Measurements from ENCODE around the gene TTN.

TTN gene

DNA sequence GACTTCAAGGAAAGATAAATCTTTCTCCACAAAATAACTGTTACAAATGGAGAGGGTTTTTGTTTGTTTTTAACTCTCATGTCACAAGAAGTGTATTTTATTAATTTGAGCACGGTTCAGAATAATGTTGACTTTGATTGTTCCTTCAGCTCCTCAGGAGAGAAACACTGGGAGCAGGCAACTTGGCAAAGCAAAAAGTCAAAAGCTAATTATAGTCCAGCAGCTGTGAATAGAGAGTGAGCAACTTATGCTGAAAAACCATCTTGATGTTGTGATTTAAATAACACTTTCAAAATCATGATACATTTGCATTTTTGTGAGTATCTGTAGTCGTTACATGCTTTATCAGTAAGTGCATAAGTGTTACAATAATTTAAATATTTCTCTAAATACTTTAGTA lies 37.5 kb upstream of the TTN start:
- Histone ChIP-seq H3K4me2 (ENCODE audit: low read length) (no peak overlapping the region), H3K56ac (ENCODE audit: low read length) (no peak overlapping the region), H3K79me1 (ENCODE audit: low read length) (no peaks in the 10 kb centered on the region), H2BK15ac (replicated peaks; ENCODE audit: low read depth) (no peak overlapping the region), H3K79me2 (ENCODE audit: control insufficient read depth, insufficient read depth, low read length) (no peaks in the 10 kb centered on the region), H3K36me3 (ENCODE audit: control insufficient read depth, insufficient read depth, low read length) (no peaks in the 10 kb centered on the region), H2BK5ac (ENCODE audit: low read length) (no peak overlapping the region), H4K5ac (ENCODE audit: low read length) (no peak overlapping the region), H3K23ac (ENCODE audit: low read length) (no peak overlapping the region), H3K27me3 (ENCODE audit: insufficient read depth, low read length, poor library complexity) (no peaks in the 10 kb centered on the region), H3K9ac (ENCODE audit: low read length) (no peak overlapping the region), H3K4me3 (ENCODE audit: low read length) (no peak overlapping the region), H2AK5ac (ENCODE audit: low read length) (no peak overlapping the region), H3K27ac (ENCODE audit: low read depth, low read length) (no peak overlapping the region), H4K8ac (ENCODE audit: low read depth, low read length) (no peak overlapping the region), H2BK120ac (ENCODE audit: low read depth, low read length) (no peak overlapping the region), H3K4ac (ENCODE audit: low read depth, low read length) (no peak overlapping the region), H3K4me1 (ENCODE audit: control insufficient read depth, low read depth, low read length) (peaks cover 2% of the 10 kb centered on the region), H3K18ac (ENCODE audit: low read length) (no peak overlapping the region)
- DNase-seq: no peak
- no CpG with 5 or more reads among the region's 2 CpGs for WGBS (ENCODE audit: extremely low coverage, insufficient coverage, low lambda C conversion rate)

DNA sequence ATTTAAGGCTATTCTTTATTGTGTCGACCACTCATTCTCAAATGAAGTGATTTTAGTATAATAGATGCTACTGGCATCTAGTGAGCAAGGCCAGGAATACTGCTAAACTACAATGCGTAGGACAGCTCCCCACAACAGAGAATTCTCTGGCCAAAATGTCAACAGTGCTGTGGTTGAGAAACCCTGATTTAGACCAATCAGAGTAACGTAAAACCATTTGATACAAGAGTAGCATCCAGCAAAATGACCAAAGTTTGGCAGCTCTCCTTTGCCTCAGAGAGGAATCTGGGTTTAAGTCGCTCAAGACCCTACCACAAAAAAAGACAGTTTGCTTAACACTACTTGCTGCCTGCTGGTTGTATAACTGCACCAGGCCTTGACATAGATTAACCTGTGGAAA lies 37.0 kb upstream of the TTN start:
- Histone ChIP-seq H3K79me1 (ENCODE audit: low read length) (no peaks in the 10 kb centered on the region), H3K36me3 (ENCODE audit: control insufficient read depth, insufficient read depth, low read length) (no peaks in the 10 kb centered on the region), H3K9ac (ENCODE audit: low read length) (no peak overlapping the region), H2BK15ac (replicated peaks; ENCODE audit: low read depth) (no peak overlapping the region), H2BK120ac (ENCODE audit: low read depth, low read length) (no peak overlapping the region), H3K23ac (ENCODE audit: low read length) (no peak overlapping the region), H2BK5ac (ENCODE audit: low read length) (no peak overlapping the region), H4K5ac (ENCODE audit: low read length) (no peak overlapping the region), H3K4me2 (ENCODE audit: low read length) (no peak overlapping the region), H3K56ac (ENCODE audit: low read length) (no peak overlapping the region), H3K4me3 (ENCODE audit: low read length) (no peak overlapping the region), H3K79me2 (ENCODE audit: control insufficient read depth, insufficient read depth, low read length) (no peaks in the 10 kb centered on the region), H3K4ac (ENCODE audit: low read depth, low read length) (no peak overlapping the region), H3K18ac (ENCODE audit: low read length) (no peak overlapping the region), H3K27ac (ENCODE audit: low read depth, low read length) (no peak overlapping the region), H3K4me1 (ENCODE audit: control insufficient read depth, low read depth, low read length) (peaks cover 2% of the 10 kb centered on the region), H2AK5ac (ENCODE audit: low read length) (no peak overlapping the region), H3K27me3 (ENCODE audit: insufficient read depth, low read length, poor library complexity) (no peaks in the 10 kb centered on the region), H4K8ac (ENCODE audit: low read depth, low read length) (no peak overlapping the region)
- no CpG with 5 or more reads among the region's 4 CpGs for WGBS (ENCODE audit: extremely low coverage, insufficient coverage, low lambda C conversion rate)
- DNase-seq: no peak

DNA sequence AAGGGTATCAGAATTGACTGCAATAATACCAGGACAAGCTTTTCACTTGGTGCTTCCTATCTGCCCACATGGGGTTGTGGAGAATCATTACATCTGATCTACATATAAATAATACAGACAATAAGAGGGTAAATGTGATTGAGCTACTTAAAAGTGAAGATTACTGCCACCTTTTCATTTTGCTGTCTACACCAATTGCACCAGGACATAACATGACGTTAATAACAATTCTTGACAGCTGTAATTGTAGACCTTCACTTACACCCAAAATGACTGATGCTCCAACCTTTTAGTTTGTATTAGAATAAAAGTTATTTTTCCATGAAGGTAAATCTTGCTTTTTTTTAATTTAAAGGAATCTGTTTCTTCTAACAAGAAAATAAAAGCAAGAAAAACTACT lies 36.5 kb upstream of the TTN start:
- no peak overlapping the region for H3K18ac ChIP-seq (ENCODE audit: low read length)
- H2BK15ac ChIP-seq (replicated peaks; ENCODE audit: low read depth): no peak overlapping the region
- no peaks in the 10 kb centered on the region for H3K79me1 ChIP-seq (ENCODE audit: low read length)
- H3K36me3 ChIP-seq (ENCODE audit: control insufficient read depth, insufficient read depth, low read length): no peaks in the 10 kb centered on the region
- H3K4me2 ChIP-seq (ENCODE audit: low read length): no peak overlapping the region
- no peaks in the 10 kb centered on the region for H3K27me3 ChIP-seq (ENCODE audit: insufficient read depth, low read length, poor library complexity)
- no peak overlapping the region for H2BK120ac ChIP-seq (ENCODE audit: low read depth, low read length)
- H3K79me2 ChIP-seq (ENCODE audit: control insufficient read depth, insufficient read depth, low read length): no peaks in the 10 kb centered on the region
- H4K8ac ChIP-seq (ENCODE audit: low read depth, low read length): no peak overlapping the region
- no peak overlapping the region for H3K23ac ChIP-seq (ENCODE audit: low read length)
- H2AK5ac ChIP-seq (ENCODE audit: low read length): no peak overlapping the region
- WGBS (ENCODE audit: extremely low coverage, insufficient coverage, low lambda C conversion rate): no CpG with 5 or more reads among the region's 1 CpG
- no peak overlapping the region for H3K4ac ChIP-seq (ENCODE audit: low read depth, low read length)
- H3K9ac ChIP-seq (ENCODE audit: low read length): no peak overlapping the region
- H3K27ac ChIP-seq (ENCODE audit: low read depth, low read length): no peak overlapping the region
- no peak overlapping the region for H2BK5ac ChIP-seq (ENCODE audit: low read length)
- H3K4me3 ChIP-seq (ENCODE audit: low read length): no peak overlapping the region
- peaks cover 2% of the 10 kb centered on the region for H3K4me1 ChIP-seq (ENCODE audit: control insufficient read depth, low read depth, low read length)
- no peak overlapping the region for H4K5ac ChIP-seq (ENCODE audit: low read length)
- DNase-seq: no peak
- no peak overlapping the region for H3K56ac ChIP-seq (ENCODE audit: low read length)

DNA sequence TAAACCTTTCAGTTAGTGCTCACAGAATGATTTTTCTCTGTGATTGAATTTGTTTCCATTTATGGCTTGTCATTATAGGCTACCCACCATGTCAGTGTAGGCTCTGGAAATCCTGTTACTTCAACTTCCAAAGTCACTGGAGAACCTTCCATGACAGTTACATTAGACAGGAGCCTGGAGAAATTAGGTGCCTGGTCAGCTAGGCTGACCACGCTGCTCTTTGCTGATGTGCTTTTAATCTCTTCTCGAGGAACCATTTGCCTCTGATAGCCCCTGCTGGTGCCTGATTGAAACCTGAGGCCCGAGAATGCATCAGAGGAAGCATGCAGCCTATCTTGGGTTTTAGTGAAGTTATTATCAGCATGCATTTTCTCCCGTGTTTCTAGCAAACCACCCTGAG lies 29.6 kb upstream of the TTN start:
- no peaks in the 10 kb centered on the region for H3K36me3 ChIP-seq (ENCODE audit: control insufficient read depth, insufficient read depth, low read length)
- no CpG with 5 or more reads among the region's 4 CpGs for WGBS (ENCODE audit: extremely low coverage, insufficient coverage, low lambda C conversion rate)

DNA sequence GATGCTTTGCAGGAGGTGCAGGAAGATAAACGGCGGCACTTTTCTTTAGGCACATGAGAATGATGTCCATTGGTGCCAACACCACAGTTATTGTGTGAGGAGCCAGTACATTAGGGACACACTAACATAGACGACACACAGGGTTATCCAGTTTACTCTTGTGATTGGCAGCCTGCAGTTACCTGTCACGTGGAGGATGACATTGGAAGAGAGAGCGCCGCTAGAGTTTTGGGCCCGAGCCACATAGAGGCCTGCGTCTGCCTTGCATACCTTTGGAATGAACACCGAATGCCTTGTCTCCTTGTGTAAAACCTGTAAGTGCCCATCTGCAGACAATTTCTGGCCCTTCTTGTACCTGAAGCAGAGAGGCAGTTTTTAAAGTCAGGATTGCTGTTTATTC lies 26.9 kb upstream of the TTN start:
- Histone ChIP-seq H3K27ac (ENCODE audit: low read depth, low read length) (no peak overlapping the region), H3K4me3 (ENCODE audit: low read length) (no peak overlapping the region), H3K23ac (ENCODE audit: low read length) (no peak overlapping the region), H3K79me1 (ENCODE audit: low read length) (no peaks in the 10 kb centered on the region), H3K4me1 (ENCODE audit: control insufficient read depth, low read depth, low read length) (peaks cover 7% of the 10 kb centered on the region), H3K36me3 (ENCODE audit: control insufficient read depth, insufficient read depth, low read length) (no peaks in the 10 kb centered on the region), H4K5ac (ENCODE audit: low read length) (no peak overlapping the region), H3K79me2 (ENCODE audit: control insufficient read depth, insufficient read depth, low read length) (no peaks in the 10 kb centered on the region), H3K9ac (ENCODE audit: low read length) (no peak overlapping the region), H3K56ac (ENCODE audit: low read length) (no peak overlapping the region), H2BK5ac (ENCODE audit: low read length) (no peak overlapping the region), H2BK15ac (replicated peaks; ENCODE audit: low read depth) (no peak overlapping the region), H3K4me2 (ENCODE audit: low read length) (no peak overlapping the region), H3K4ac (ENCODE audit: low read depth, low read length) (no peak overlapping the region), H3K18ac (ENCODE audit: low read length) (no peak overlapping the region), H2BK120ac (ENCODE audit: low read depth, low read length) (no peak overlapping the region), H2AK5ac (ENCODE audit: low read length) (no peak overlapping the region), H4K8ac (ENCODE audit: low read depth, low read length) (no peak overlapping the region), H3K27me3 (ENCODE audit: insufficient read depth, low read length, poor library complexity) (no peaks in the 10 kb centered on the region)
- no CpG with 5 or more reads among the region's 9 CpGs for WGBS (ENCODE audit: extremely low coverage, insufficient coverage, low lambda C conversion rate)
- no peak for DNase-seq

More for the DNA sequence above, 29.6 kb upstream of the TTN start:
- Histone ChIP-seq H2BK120ac (ENCODE audit: low read depth, low read length) (no peak overlapping the region), H3K4me2 (ENCODE audit: low read length) (no peak overlapping the region), H3K4me1 (ENCODE audit: control insufficient read depth, low read depth, low read length) (peaks cover 4% of the 10 kb centered on the region), H3K9ac (ENCODE audit: low read length) (no peak overlapping the region), H3K79me1 (ENCODE audit: low read length) (no peaks in the 10 kb centered on the region), H2BK15ac (replicated peaks; ENCODE audit: low read depth) (no peak overlapping the region), H2BK5ac (ENCODE audit: low read length) (no peak overlapping the region), H3K27me3 (ENCODE audit: insufficient read depth, low read length, poor library complexity) (no peaks in the 10 kb centered on the region), H3K4ac (ENCODE audit: low read depth, low read length) (no peak overlapping the region), H3K18ac (ENCODE audit: low read length) (no peak overlapping the region), H3K23ac (ENCODE audit: low read length) (no peak overlapping the region), H3K27ac (ENCODE audit: low read depth, low read length) (no peak overlapping the region), H4K5ac (ENCODE audit: low read length) (no peak overlapping the region), H3K4me3 (ENCODE audit: low read length) (no peak overlapping the region), H3K56ac (ENCODE audit: low read length) (no peak overlapping the region), H3K79me2 (ENCODE audit: control insufficient read depth, insufficient read depth, low read length) (no peaks in the 10 kb centered on the region), H2AK5ac (ENCODE audit: low read length) (no peak overlapping the region), H4K8ac (ENCODE audit: low read depth, low read length) (no peak overlapping the region)
- DNase-seq: peak; percentile 92

DNA sequence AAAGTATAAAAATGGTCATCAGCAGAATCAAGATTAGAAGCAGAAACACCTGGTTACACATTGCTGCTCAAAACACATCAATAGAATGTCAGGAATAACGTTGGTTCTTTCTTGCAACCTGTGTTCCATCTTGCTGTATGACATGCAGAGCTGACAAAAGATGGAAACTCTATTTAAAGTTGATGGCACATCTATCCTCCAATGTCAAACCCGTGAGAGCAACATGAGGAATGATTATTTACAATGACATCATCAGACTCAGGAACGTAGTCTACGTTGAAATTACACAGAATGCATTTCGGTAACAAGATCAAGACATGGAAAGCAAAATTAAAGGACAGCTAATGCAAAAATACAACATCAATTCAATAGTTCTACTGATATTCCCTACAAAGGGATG lies 26.2 kb upstream of the TTN start:
- no peak overlapping the region for H4K8ac ChIP-seq (ENCODE audit: low read depth, low read length)
- no peak overlapping the region for H4K5ac ChIP-seq (ENCODE audit: low read length)
- H3K79me1 ChIP-seq (ENCODE audit: low read length): no peaks in the 10 kb centered on the region
- no peak overlapping the region for H2BK15ac ChIP-seq (replicated peaks; ENCODE audit: low read depth)
- no peak overlapping the region for H3K4ac ChIP-seq (ENCODE audit: low read depth, low read length)
- H3K27me3 ChIP-seq (ENCODE audit: insufficient read depth, low read length, poor library complexity): no peaks in the 10 kb centered on the region
- no peak overlapping the region for H3K18ac ChIP-seq (ENCODE audit: low read length)
- no peak overlapping the region for H3K4me3 ChIP-seq (ENCODE audit: low read length)
- no peak overlapping the region for H3K27ac ChIP-seq (ENCODE audit: low read depth, low read length)
- no peak overlapping the region for H3K56ac ChIP-seq (ENCODE audit: low read length)
- H3K36me3 ChIP-seq (ENCODE audit: control insufficient read depth, insufficient read depth, low read length): no peaks in the 10 kb centered on the region
- H2BK120ac ChIP-seq (ENCODE audit: low read depth, low read length): no peak overlapping the region
- H3K4me2 ChIP-seq (ENCODE audit: low read length): no peak overlapping the region
- peaks cover 7% of the 10 kb centered on the region for H3K4me1 ChIP-seq (ENCODE audit: control insufficient read depth, low read depth, low read length)
- H3K9ac ChIP-seq (ENCODE audit: low read length): no peak overlapping the region
- H3K79me2 ChIP-seq (ENCODE audit: control insufficient read depth, insufficient read depth, low read length): no peaks in the 10 kb centered on the region
- no CpG with 5 or more reads among the region's 5 CpGs for WGBS (ENCODE audit: extremely low coverage, insufficient coverage, low lambda C conversion rate)
- no peak for DNase-seq
- H2AK5ac ChIP-seq (ENCODE audit: low read length): no peak overlapping the region
- no peak overlapping the region for H3K23ac ChIP-seq (ENCODE audit: low read length)
- no peak overlapping the region for H2BK5ac ChIP-seq (ENCODE audit: low read length)
